DMS 273 (cell line): ENCODE results near the gene SSBP3.

ENCODE experiments used
- DNase-seq: peaks from one replicate; lab custom pipeline; 2025; ENCODE audit not compliant: unreplicated experiment; lab: John Stamatoyannopoulos, UW

SSBP3 gene

DNA sequence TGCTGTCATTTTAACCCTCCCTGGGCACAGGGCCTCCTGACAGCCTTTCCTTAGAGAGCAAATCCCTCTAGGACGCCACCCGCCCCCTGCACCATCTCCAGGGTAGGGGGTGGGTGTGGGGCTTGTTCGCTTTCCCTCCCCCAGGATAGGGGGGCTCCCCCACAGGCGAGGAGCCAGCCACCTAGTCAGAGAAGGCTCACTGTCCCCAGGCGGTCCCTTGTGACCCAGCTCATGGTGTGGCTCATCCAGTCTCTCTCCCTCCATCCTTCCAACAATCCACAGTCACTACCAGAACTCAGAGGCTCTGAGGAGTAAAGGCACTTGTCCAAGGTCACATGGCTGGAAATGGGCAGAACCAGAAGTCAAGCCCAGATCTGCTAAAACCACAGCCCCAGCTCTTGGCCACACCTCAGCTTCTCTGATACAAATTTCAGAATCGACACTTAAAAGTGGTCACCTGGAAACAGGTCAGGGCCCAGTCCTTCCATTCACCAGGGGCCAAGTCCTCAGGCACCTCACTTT lies 116.4 kb downstream of the SSBP3 start:
- no peak for DNase-seq

DNA sequence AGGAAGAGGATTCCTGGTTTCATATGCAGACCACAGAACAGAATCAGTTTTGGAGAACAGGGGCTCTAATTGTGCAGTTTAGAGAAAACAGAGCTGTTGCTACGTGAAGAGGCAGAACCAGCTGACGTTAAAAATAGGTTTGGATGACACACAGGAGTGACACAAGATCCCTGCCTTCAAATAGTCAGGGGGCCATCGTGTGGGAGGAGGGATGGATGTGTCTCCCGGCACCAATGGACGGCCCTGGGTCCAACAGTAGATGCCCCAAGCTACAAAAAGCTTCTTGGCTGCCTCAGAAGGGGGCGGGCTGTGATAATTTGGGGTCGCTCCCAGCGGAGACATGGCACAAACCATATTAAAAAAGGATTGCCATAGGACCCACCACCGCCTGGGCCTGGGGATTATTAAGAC lies 118.4 kb downstream of the SSBP3 start:
- peak; percentile 35 for DNase-seq

DNA sequence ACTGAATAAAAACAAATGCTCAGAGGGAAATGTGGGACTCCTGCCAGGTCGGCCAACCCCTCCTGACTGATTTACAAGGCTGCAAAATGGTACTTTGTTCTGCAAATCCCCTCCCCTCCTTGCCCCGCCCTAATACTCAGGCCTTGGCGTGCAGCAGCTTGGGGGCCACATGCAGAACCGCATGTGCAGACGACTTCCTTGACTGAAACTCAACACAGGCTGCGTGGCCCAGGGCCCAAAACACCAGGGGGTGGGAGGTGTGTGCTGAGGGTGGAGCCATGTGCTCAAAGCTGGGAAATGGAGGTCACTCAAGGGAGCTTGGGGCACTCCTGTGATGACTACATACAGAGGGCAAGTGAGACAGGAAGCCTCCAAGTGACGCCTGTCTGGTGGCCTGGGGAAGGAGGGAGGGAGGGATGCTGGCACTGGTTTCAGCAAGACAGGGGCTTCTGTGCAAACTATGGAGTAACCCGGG lies 119.0 kb downstream of the SSBP3 start:
- DNase-seq = peak; percentile 95

DNA sequence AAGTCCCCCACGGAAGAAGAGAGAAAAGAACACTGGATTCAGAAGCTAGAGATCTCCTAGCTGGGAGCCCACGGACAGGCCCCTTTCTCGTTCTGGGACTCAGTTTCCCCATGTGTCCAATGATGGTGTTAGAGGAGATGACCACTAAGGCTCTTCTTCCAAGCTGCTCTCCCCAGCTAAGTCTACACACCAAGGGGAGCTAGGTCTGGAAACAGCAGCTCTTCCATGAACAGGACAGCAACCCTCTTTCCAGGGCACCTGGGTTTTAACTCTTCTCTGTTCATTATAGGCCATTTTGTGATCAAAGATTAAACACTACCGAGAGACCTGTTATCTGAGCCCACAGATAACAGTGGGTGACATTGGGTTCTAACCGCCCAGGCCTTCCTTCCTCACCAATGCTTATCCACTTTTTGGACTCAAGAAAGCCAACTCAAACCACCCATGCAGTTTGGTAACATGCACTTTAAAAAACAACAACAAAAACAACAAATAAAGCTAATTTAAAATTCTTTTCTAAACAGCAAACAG lies 120.3 kb downstream of the SSBP3 start:
- DNase-seq = no peak

DNA sequence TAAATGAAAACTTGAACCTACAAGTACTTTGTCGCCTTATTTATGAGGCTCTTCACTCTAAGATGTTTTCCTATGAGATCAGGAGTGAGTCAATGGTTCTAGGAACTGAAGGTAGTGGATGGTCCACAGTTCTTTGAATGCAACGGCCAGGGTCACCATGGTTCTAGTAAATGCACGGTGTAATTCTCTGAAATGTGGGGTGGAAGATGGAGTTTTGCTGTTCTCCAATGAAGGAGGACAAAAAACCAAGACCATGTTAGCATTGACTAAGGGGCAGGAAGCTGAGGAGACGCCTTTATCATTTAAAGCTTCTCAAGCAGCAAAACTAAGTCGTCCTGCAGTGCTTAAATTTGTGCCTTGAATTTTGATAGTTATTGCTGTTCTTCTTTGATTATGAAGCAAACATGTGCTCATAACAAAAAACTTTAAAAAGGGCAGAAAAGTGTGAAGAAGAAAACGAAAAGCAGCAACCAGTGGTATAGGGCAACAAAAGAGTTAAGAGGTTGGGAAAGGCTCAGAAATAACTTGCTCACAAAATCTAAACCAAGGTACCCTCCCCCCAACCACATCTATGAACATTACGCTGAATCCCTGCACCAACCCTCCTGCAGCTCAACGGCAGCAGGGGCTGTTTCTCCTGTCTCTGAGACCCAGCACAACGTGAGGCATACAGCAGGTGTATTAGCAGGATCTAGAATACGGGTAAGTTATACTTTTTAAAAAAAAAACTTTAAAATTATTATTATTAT lies 121.2 kb downstream of the SSBP3 start:
- DNase-seq = no peak

DNA sequence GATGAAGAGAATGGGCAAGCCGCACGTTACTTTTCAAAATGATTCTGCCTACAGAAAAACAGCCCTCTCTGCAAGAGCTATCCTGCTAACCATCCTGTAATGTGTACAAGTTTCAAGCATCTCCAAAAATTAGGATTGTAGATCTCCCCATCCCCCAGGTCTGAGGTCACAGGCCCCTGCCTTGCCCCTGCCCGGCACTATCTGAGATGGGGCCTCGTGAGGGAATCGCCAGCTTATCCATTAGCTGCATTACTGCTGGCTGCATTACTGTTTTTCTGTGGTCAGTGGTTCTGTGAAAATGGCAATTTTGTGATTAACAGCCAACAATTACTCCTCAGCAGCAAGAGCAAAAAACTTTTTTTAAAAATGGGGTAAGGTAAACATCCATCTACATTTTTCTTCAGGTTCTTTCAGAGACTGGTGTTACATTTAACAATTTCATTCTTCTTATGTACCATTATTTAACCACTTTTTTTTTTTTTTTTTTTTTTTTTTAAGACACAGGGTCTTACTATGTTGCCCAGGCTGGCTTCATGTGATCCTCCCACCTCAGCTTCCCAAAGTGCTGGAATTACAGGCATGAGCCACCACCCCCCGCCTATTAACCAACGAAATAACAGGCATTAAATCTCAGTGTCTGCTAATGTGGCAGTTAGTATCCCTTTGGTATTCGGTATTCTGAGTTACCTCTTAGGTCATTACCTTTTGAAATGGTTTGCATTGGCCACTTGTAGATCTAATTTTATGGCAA lies 122.4 kb downstream of the SSBP3 start:
- no peak for DNase-seq

DNA sequence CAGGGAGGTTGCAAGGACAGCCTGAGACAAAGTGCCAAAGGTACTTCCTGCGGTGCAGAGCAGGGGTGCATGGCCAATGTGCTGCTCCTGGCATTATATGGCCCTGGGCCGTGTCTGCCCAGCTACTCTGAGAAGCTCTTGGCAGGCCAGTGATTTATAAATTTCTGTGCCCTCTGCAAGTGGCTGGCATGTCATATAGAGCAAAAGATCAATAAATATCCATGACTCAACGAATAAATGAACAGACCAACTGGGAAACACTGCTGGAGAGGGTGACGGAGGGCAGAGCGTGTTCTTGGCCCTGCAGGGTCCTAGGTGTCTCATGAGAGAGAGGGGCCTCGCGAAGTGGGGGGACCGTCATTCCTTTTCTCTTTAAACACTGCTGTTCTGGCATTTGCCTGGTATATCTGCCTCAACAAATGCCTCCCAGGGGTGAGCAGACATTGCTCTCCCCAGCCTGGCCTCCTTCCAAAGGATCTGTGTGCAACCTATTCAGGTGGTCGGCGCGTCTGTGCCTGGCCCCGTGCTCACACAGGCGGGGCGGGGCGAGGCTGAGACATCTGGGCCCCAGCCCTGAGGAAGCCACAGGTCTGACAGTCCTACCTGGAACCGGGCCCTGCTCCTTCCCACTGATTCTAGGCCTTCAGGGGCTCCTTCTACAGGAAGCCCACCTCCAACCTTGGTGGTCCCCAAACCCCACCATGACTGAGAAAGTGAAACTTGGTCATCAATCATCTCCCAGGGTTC lies 123.9 kb downstream of the SSBP3 start:
- DNase-seq = no peak

DNA sequence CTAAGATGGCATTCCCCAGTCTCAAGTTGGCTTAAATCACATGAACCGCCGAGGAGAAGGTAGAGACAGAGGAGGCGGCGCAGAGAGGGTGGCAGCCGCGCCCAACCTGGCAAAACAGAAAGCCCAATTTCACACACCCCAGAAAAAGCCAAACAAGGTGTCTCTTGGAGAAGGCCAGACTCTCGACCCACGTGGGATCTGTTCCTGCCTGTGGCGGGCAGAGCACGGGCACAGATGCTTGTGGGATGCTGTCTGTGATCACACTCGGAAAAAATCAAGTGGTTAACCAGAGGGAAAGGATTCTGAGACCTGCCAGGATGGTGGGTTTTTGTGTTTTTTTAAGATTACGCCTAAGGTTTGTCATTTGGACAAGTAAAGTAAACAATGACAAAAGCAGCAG lies 125.5 kb downstream of the SSBP3 start:
- DNase-seq = no peak

DNA sequence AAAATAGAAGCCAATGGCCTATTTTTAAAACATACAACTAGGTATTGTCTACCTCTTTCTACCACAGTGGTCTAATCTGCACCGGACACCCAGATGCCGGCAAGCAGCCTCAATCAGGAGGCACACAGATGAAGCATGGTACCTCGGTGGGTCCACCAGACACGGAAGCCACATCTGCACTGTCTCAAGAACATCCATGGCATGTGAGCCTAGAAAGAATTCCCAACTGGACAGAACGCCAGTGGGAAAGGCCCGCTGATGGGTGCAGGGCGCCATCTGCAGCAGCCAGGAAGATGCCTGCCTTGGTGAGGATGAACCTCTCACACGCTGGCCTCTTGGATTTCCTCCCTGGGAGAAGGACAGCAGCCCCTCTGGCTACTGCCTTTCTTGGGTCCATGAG lies 126.7 kb downstream of the SSBP3 start:
- DNase-seq = no peak

DNA sequence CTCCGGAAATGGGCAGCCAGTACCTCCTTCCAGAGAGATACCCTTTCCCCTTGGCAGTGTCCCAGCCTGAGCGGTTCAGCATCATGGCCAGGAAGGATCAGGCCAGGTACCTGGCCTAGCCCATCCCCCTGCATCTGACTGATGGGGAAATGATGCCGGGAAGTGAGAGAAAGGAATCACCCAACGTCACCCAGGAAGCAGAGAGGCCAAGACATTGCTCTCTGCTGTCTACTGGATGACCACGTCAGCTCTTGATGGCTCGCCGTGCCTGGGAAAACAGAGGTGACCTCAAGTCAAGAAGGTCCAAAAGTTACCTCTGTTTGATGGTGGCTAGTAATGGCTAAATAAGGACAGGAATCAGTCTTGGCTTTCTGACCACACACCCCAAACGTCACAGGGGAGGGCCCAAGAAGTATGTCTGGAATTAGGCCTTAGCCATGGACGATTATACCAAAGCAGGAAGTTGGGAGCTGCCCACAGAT lies 127.2 kb downstream of the SSBP3 start:
- no peak for DNase-seq

DNA sequence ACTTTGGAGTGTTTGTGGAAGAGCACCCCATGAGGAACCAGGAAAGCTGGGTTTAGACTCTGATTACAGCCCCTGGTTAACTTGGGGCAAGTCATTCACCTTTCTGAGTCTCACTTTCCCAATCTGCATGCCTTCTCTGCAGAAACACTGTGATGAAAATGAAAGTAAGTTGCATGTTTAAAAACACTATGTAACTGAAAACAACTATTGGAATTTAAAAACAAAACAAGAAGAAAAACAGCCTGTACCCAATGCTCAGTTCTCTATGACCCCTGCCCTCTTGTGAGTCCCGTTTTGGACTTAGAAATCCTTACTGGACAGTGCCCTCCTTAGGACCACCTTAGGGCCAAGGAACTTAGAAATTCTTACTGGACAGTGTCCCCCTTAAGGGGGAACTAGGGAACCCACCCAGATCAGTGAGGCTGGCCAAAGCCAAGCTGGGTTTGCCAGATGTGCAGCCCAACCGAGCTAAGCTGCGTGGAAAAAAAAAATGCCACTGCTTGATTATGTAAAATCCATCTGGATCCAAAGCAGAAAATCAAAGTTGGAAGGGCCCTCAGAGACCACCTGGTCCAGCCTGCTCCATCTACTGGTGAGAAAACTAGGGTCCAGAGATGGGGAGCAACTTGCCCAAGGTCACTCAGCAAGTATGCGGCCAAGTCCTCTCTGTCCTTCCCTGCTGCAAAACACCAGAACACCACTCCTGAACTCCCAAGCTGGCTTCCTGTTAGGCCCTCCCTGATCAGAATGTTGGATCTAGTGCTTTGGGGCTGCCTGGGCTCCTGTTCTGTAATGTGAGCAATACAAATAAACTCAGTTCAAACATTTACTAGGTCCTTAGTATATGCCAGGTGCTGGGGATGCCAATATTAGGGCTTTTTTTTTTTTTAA lies 128.5 kb downstream of the SSBP3 start:
- no peak for DNase-seq

DNA sequence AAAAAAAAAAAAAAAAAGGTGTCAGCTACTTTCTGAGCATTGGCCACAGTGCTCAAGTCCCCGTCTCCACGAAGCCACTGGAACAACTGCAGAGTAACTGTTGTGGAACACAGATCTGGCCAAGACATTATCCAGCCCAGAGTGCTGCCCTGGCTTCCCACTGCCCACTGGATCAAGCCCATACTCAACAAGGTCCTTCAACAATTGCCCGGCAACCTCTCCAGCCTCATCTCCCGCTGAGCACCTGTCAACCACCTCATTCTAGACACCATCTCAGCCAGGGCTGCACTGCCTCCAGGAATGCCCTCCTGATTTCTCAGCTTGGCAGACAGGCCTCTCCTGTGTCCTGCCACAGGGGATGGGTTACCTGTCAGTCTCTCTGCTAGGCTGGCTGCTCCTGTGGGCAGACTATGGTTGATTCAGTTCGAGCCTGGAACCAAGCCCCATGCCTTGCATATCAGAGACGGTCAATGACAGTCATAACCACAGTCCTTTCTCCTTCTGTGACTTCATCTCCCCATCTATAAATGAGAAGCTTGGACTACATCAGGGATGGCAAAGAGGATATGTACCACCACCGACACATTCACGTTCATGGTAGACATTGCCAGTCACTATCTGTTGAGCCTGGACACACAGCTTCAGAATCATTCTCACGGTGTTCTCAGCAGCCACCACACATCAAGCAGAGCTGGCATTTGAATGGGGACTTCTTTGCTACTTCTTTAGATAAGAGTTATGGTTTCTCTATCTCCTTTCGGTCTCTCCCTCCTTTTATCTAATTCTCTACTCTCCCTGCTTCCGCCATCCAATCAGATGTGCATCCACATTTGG lies 129.4 kb downstream of the SSBP3 start:
- no peak for DNase-seq

DNA sequence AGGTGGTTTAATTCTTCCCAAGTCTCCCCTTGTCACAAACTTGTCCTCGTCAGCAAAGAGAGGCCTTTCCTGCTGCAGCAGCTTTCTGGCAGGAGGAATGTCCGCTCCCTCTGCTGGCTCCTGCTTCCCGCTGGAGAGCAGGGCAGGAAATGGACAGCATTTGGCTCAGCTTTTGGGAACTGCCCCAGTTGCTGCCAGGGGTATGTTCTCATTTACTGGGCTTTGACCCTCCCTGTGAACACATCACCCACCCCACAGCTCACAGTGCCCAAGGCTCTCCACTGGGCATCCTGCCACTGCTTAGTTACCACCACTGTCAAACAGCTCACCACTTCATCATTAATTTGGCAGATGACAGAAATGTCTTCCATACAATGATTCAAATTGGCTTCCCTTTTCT lies 130.8 kb downstream of the SSBP3 start:
- peak; percentile 37 for DNase-seq

DNA sequence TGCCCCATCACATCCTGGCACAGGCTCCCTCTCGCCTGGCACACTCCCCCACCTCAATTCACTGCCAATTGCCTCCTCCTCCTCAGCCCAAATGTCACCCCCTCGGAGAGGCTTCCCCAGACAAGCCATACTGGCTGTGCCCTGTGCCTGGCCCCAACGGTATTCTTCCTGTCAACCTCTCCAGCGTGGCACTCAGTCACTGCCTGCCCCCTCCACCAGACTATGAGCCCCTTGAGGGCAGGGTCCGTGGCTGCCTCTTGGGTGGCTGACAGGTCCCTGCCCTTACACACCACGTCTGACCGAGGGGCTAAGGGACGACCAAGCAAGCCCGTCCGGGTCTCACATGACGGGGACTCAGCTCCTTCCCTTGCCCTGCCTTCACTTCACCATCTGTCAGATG lies 131.3 kb downstream of the SSBP3 start:
- DNase-seq = peak; percentile 36

DNA sequence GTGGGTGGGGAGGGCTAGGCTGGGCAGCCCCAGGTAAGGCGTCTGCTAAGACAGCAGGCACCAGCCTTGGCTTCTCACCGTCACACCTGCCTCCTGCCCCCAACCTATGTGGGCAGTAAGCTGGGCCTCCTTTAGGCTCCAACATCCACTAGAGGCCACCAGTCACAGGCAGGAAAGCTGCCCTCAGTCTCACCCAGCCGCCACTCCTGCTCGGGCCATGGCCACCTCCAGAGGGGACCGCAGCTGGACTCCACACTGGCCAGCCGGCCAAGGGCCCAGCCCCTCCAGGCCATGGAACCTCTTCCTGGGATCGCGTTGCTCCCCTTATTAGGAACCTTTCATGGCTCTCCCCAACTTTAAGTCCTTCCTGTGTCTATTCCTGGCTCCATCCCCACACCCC lies 131.7 kb downstream of the SSBP3 start:
- DNase-seq = no peak

DNA sequence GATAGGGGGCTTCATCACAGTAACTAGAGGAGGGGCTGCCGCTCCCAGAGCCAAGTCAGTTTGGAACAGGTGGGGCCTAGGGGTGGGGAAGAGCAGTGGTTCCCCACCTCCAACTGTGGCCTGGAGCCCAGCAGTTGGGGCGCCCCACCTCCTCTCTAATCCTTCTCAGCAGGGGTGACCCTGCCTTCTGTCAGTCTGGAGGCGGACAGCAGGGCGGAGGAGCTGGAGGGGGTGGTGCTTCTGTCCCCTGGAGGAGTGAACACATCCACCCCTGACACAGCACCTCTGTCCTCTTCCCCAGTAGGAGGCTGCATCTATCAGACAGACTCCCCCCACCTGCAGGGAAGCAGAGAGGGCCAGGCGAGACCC lies 132.4 kb downstream of the SSBP3 start:
- peak; percentile 98 for DNase-seq

DNA sequence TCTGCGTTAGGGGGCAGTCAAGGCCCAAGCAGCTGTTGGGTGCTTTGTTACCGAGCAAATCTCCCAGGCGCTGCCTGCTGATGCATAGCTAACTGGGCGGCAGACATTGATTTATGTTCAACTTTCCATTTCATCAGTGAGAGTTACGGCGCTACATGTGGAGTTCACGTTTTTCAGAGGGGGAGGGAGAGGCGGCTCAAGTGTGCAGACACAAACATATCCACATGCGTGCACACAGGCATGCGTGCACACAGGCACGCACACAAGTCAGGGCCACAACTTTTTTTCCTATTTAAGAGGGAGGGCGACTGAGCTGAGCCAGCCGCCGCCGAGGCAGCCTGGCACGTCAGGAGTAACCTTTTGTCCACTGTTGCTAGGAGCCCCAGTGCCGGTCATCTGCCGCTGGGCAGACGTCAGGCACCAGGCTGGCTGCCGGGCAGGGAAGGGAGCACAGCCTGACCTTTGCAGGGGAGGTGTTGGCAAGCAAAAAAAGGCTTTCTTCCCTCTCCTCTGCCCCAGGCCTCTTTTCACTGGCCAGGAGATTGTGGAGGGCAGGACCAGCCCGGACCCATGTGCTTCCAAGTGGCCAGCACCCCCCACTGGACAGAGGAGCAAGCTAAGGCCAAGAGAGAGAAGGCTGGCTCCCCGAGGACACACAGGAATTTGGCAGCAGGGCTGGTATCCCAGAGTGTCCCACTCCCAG lies 133.0 kb downstream of the SSBP3 start:
- DNase-seq = peak; percentile 96

DNA sequence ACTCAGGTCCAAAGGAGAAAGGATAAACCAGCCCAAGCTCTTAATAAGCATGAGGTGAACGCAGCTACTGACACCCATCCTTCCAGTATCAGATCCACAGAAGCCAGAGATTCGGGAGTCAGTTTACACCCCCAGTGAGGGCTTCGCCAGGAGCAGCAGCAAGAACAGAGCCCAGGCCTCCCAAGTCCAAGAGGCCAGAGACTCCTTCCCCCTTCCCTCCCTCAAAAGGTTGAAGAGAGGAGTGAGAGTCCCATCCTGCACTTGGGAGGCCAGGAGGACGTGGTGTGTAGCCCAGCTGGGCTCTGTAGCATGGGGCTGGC lies 133.5 kb downstream of the SSBP3 start:
- no peak for DNase-seq

DNA sequence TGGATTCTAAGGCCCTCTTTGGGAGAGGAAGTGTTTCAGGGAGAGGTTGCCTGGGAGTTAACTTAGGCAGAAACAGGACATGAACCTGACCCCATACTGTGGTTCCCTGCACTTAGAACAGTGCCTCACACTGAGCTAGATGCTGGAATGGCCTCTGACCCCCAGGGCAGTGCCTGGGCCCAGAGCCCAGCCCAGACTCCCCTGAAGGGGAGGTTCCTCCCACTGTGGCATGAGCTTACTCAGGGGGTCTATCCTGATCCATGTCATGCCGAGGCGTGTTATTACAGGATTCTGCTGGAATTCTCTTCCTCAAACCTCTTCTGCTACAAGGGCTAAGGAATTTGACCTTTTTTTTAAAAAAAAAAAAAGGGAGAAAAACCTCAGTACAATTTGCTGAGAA lies 134.1 kb downstream of the SSBP3 start:
- no peak for DNase-seq
